ENCODE data around the gene NATD1. TPM values are rescaled to one million over a fixed set of nuclear protein-coding genes. Genes with fewer than 3 reads are reported as not detected.

Gene NATD1
- total RNA-seq: 10 to 100 TPM; 12.3 to 26.2 (median 18.1) TPM

GRCh38 chr17:21252796-21253645, at the start of gene NATD1:
Gene NATD1, minus strand, starts transcription at chr17:21253410. Its CDS starts 146 bp downstream, at chr17:21253264.
- 0% methylated on average over 17 of the region's 117 CpGs for WGBS
- peak; percentile 98 for DNase-seq (ENCODE audit: extremely low spot score)
- Histone ChIP-seq H3K27me3 (no peaks in the 10 kb centered on the region), H3K27ac (replicated peaks in 1 of 4) (peak within 1 kb of the TSS; percentile 64 to 79 (median 77)), H3K36me3 (no peaks in the 10 kb centered on the region), H3K4me3 (peak within 1 kb of the TSS; percentile 63 to 90 (median 75)), H3K9me3 (no peaks in the 10 kb centered on the region), H3K4me1 (peaks cover 41 to 51% (median 44%) of the 10 kb centered on the region in 4 donors)
- intact Hi-C loops (cut with DNase I): loop anchor here (2.0 to 10.0 kb wide), 4 partner anchors 26 to 218 kb away; partner anchors contain the start of gene DHRS7B
- TF ChIP-seq CTCF (IDR thresholded peaks at IDR 0.05) (peak in 1 of 3 experiments; percentile 8), POLR2AphosphoS5 (IDR thresholded peaks at IDR 0.05) (peak; percentile 64), POLR2A (IDR thresholded peaks at IDR 0.05; ENCODE audit: low read depth) (no peak)

- no peak overlapping the region for H3K4me3 ChIP-seq
- no peaks in the 10 kb centered on the region for H3K9me3 ChIP-seq
- H3K27me3 ChIP-seq: no peaks in the 10 kb centered on the region
- H3K27ac ChIP-seq (replicated peaks in 1 of 4): no peak overlapping the region
- intact Hi-C loops (cut with DNase I): no loop called here
- 70% methylated on average over 19 of the region's 19 CpGs for WGBS
- no peak for TF ChIP-seq EP300 (IDR thresholded peaks at IDR 0.05)
- TF ChIP-seq POLR2AphosphoS5 (IDR thresholded peaks at IDR 0.05): no peak
- TF ChIP-seq POLR2A (IDR thresholded peaks at IDR 0.05; ENCODE audit: low read depth): no peak
- TF ChIP-seq CTCF (IDR thresholded peaks at IDR 0.05): no peak
- peaks cover 1 to 11% (median 7%) of the 10 kb centered on the region in 4 donors for H3K4me1 ChIP-seq
- H3K36me3 ChIP-seq: peaks cover 30 to 88% (median 82%) of the 10 kb centered on the region in 4 donors
- DNase-seq (ENCODE audit: extremely low spot score): no peak
Observed at GRCh38 chr17:21301593-21302550, 48.7 kb upstream of the NATD1 start.

- Histone ChIP-seq H3K4me1 (peaks cover 11 to 21% (median 17%) of the 10 kb centered on the region in 4 donors), H3K4me3 (no peak overlapping the region), H3K9me3 (no peaks in the 10 kb centered on the region), H3K36me3 (peaks cover 30 to 78% (median 73%) of the 10 kb centered on the region in 4 donors), H3K27ac (replicated peaks in 1 of 4) (no peak overlapping the region), H3K27me3 (no peaks in the 10 kb centered on the region)
- intact Hi-C loops (cut with DNase I): no loop called here
- TF ChIP-seq POLR2AphosphoS5 (IDR thresholded peaks at IDR 0.05): no peak
- TF ChIP-seq POLR2A (IDR thresholded peaks at IDR 0.05; ENCODE audit: low read depth): no peak
- TF ChIP-seq EP300 (IDR thresholded peaks at IDR 0.05): no peak
- no peak for TF ChIP-seq CTCF (IDR thresholded peaks at IDR 0.05)
- 76% methylated on average over 31 of the region's 31 CpGs for WGBS
- DNase-seq (ENCODE audit: extremely low spot score): no peak
Observed at GRCh38 chr17:21300601-21301571, 47.7 kb upstream of the NATD1 start.
